NT2/D1 (cell line): Measurements from ENCODE around the gene KCTD8.

Source experiments
- DNase-seq: peaks from one replicate; pipeline ENCODE4 v3.0.0-alpha.2; 2011; ENCODE audit warnings: low read depth, low spot score
- H3K27me3 ChIP-seq: 2 replicates; pipeline ENCODE4 v1.6.0; 2011; ENCODE audit warnings: mild to moderate bottlenecking; ENCODE audit not compliant: insufficient read length, insufficient read depth
- H3K36me3 ChIP-seq: 2 replicates; pipeline ENCODE4 v1.6.1; 2011; ENCODE audit warnings: mild to moderate bottlenecking, low read length, mixed read lengths; ENCODE audit not compliant: insufficient read depth, insufficient read length
- H3K4me1 ChIP-seq: 2 replicates; pipeline ENCODE4 v1.5.1; 2011; ENCODE audit not compliant: insufficient read depth, insufficient read length
- H3K4me3 ChIP-seq: 2 replicates; pipeline ENCODE4 v1.5.1; 2011; ENCODE audit warnings: low read depth; ENCODE audit not compliant: insufficient read length
- H3K9ac ChIP-seq: 2 replicates; pipeline ENCODE4 v1.6.0; 2011; ENCODE audit warnings: low read depth; ENCODE audit not compliant: insufficient read length
- H3K9me3 ChIP-seq: 2 replicates; pipeline ENCODE4 v1.5.1; 2011; ENCODE audit warnings: mild to moderate bottlenecking, low read length; ENCODE audit not compliant: insufficient read depth
- SUZ12 ChIP-seq: IDR thresholded peaks from 2 replicates; pipeline ENCODE4 v1.6.1; 2011; ENCODE audit not compliant: insufficient read length, insufficient read depth; ENCODE audit errors: extremely low read depth
- YY1 ChIP-seq: IDR thresholded peaks from 2 replicates; pipeline ENCODE4 v1.6.1; 2011; ENCODE audit not compliant: insufficient read length, insufficient read depth
- ZNF274 ChIP-seq: IDR thresholded peaks from 2 replicates; pipeline ENCODE4 v1.6.1; 2011; ENCODE audit warnings: mild to moderate bottlenecking, low read depth, low read length

KCTD8 gene

GRCh38 chr4:44237643-44238042 lies 211.0 kb downstream of the KCTD8 start:
- Histone ChIP-seq H3K27me3 (no peaks in the 10 kb centered on the region), H3K9me3 (no peaks in the 10 kb centered on the region), H3K36me3 (no peaks in the 10 kb centered on the region), H3K4me3 (no peak overlapping the region), H3K9ac (no peak overlapping the region), H3K4me1 (no peaks in the 10 kb centered on the region)
- DNase-seq: no peak
- TF ChIP-seq ZNF274: no peak
- no peak for TF ChIP-seq YY1
- TF ChIP-seq SUZ12: no peak

DNA sequence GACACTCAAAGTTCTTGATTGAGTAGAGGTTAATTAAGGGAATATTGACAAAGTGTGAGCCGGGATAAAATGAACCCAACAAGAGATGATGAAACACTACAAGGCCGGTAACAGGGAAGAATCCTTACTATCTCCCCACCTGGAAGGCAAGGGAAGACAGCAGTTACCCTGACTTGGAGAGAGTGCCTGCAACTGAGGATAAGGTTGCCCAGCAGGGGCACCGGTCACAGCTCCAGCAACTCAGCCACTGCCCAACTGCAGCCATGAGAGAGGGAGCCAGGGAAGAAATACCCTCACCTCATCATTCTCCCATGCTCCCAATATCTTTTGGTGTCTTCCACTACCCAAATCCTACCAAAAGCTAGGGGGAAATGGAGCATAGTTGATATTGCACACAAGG lies 212.7 kb downstream of the KCTD8 start:
- no peak for DNase-seq
- TF ChIP-seq ZNF274: no peak
- no peak for TF ChIP-seq YY1
- no peak for TF ChIP-seq SUZ12
- no peaks in the 10 kb centered on the region for H3K36me3 ChIP-seq
- no peak overlapping the region for H3K9ac ChIP-seq
- no peak overlapping the region for H3K4me3 ChIP-seq
- no peaks in the 10 kb centered on the region for H3K9me3 ChIP-seq
- no peaks in the 10 kb centered on the region for H3K4me1 ChIP-seq
- H3K27me3 ChIP-seq: no peaks in the 10 kb centered on the region

GRCh38 chr4:44232262-44232661 lies 216.3 kb downstream of the KCTD8 start:
- TF ChIP-seq YY1 (no peak), ZNF274 (no peak), SUZ12 (no peak)
- DNase-seq: no peak
- Histone ChIP-seq H3K4me1 (no peaks in the 10 kb centered on the region), H3K27me3 (no peaks in the 10 kb centered on the region), H3K9me3 (no peaks in the 10 kb centered on the region), H3K9ac (no peak overlapping the region), H3K4me3 (no peak overlapping the region), H3K36me3 (no peaks in the 10 kb centered on the region)

- TF ChIP-seq YY1 (no peak), SUZ12 (no peak), ZNF274 (no peak)
- H3K27me3 ChIP-seq: no peaks in the 10 kb centered on the region
- no peaks in the 10 kb centered on the region for H3K36me3 ChIP-seq
- no peaks in the 10 kb centered on the region for H3K4me1 ChIP-seq
- no peak overlapping the region for H3K4me3 ChIP-seq
- no peak for DNase-seq
- no peak overlapping the region for H3K9ac ChIP-seq
- no peaks in the 10 kb centered on the region for H3K9me3 ChIP-seq
Observed at GRCh38 chr4:44231006-44231405, 217.6 kb downstream of the KCTD8 start.

DNA sequence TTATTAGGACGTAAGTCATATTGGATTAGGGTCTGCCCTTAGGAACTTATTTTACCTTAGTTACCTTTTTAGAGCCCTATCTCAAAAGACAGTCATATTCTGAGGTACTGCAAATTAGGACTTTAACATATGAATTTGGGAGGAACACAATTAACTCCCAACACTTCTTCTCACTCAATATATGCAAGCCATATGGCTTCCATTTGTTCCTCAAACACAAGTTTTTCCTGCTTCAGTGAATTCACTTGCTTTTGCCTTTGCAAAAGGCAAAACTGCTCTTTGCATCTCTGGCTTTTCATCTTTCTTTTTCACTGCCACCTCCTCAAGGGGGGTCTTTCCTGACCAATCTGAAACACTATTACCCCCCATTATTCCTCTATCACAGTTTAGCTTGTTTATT lies 220.3 kb downstream of the KCTD8 start:
- H3K9me3 ChIP-seq: no peaks in the 10 kb centered on the region
- H3K27me3 ChIP-seq: no peaks in the 10 kb centered on the region
- no peak for DNase-seq
- no peaks in the 10 kb centered on the region for H3K36me3 ChIP-seq
- no peak for TF ChIP-seq SUZ12
- no peak for TF ChIP-seq YY1
- no peak for TF ChIP-seq ZNF274
- H3K4me3 ChIP-seq: no peak overlapping the region
- no peak overlapping the region for H3K9ac ChIP-seq
- H3K4me1 ChIP-seq: no peaks in the 10 kb centered on the region

DNA sequence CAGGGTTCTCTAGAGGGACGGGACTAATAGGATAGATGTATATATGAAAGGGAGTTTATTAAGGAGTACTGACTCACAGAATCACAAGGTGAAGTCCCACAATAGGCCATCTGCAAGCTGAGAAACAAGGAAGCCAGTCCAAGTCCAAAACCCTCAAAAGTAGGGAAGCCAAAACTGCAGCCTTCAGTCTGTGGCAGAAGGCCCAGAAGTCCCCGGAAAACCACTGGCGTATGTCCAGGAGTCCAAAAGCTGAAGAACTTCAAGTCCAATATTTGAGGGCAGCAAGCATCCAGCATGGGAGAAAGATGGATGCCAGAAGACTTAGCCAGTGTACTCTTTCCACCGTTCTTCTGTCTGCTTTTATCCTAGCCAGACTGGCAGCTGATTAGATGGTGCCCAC lies 227.2 kb downstream of the KCTD8 start:
- DNase-seq: no peak
- no peaks in the 10 kb centered on the region for H3K36me3 ChIP-seq
- no peaks in the 10 kb centered on the region for H3K9me3 ChIP-seq
- H3K9ac ChIP-seq: no peak overlapping the region
- TF ChIP-seq ZNF274: no peak
- no peak for TF ChIP-seq SUZ12
- TF ChIP-seq YY1: no peak
- no peaks in the 10 kb centered on the region for H3K4me1 ChIP-seq
- no peaks in the 10 kb centered on the region for H3K27me3 ChIP-seq
- H3K4me3 ChIP-seq: no peak overlapping the region

GRCh38 chr4:44210750-44211149 lies 237.9 kb downstream of the KCTD8 start:
- no peak for DNase-seq
- H3K4me3 ChIP-seq: no peak overlapping the region
- H3K9ac ChIP-seq: no peak overlapping the region
- H3K4me1 ChIP-seq: no peaks in the 10 kb centered on the region
- no peaks in the 10 kb centered on the region for H3K36me3 ChIP-seq
- TF ChIP-seq YY1 (no peak), SUZ12 (no peak), ZNF274 (no peak)
- no peaks in the 10 kb centered on the region for H3K9me3 ChIP-seq
- H3K27me3 ChIP-seq: no peaks in the 10 kb centered on the region

DNA sequence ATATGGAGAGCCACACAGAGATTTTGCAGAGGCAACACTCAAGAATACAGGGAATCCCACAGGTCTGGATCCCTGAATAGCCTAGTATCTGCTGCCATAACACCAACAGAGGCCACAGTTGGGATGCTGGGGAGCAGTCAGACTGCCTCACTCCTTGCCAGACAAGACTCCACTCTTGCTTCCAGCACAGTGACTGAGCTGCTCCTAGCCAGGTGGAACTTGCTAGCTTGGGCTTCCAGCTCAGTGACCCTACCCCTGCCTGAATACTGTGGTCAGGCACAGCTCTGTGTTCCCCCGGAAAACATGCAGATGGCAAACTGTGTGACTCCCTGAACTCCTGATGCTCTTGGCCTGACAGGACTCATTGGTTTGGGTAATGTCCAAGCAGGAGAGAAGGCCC lies 251.8 kb downstream of the KCTD8 start:
- Histone ChIP-seq H3K36me3 (no peaks in the 10 kb centered on the region), H3K4me3 (no peak overlapping the region), H3K9ac (no peak overlapping the region), H3K9me3 (no peaks in the 10 kb centered on the region), H3K4me1 (no peaks in the 10 kb centered on the region), H3K27me3 (no peaks in the 10 kb centered on the region)
- no peak for TF ChIP-seq ZNF274
- no peak for TF ChIP-seq SUZ12
- no peak for TF ChIP-seq YY1
- no peak for DNase-seq
